ENCODE data around the gene PAPPA.

GRCh38 chr9:116145036-116145435 is 8.6 kb upstream of the PAPPA start:
- TF ChIP-seq CTCF (IDR thresholded peaks at IDR 0.05) (no peak), POLR2A (IDR thresholded peaks at IDR 0.05) (no peak)

All from Peyer's patch (tissue), 4 donors.